Mesenchymal stem cell (in vitro differentiated cells and primary cell): ENCODE measurements around the gene LCE6A.

ENCODE experiments used
- DNase-seq: peaks from one replicate; pipeline ENCODE4 v3.0.0-alpha.2; 2013
- H2AFZ ChIP-seq: one replicate; pipeline ENCODE4 v1.6.1; 2013; ENCODE audit warnings: low read depth, mild to moderate bottlenecking, control low read depth, inconsistent platforms, low read length, moderate library complexity
- H2AK5ac ChIP-seq: 2 replicates; pipeline ENCODE4 v1.6.1; 2013; ENCODE audit warnings: low read length, moderate library complexity, mild to moderate bottlenecking, inconsistent platforms; ENCODE audit not compliant: severe bottlenecking
- H2BK120ac ChIP-seq: one replicate; pipeline ENCODE4 v1.6.1; 2013; ENCODE audit warnings: low read depth, mild to moderate bottlenecking, inconsistent platforms, low read length, moderate library complexity
- H2BK12ac ChIP-seq, 2 experiments: one replicate each; pipeline ENCODE4 v1.6.1; 2013; ENCODE audit warnings: inconsistent platforms in 2 of 2, low read length in 2 of 2, mild to moderate bottlenecking in 2 of 2, moderate library complexity in 2 of 2, control low read depth in 1 of 2
- H2BK15ac ChIP-seq: one replicate; pipeline ENCODE4 v1.6.1; 2013; ENCODE audit warnings: mild to moderate bottlenecking, low read depth, inconsistent platforms; ENCODE audit not compliant: poor library complexity, severe bottlenecking
- H2BK5ac ChIP-seq: 2 replicates; pipeline ENCODE4 v1.6.1; 2013; ENCODE audit warnings: low read depth, mild to moderate bottlenecking, low read length, control low read depth, inconsistent platforms; ENCODE audit not compliant: poor library complexity, severe bottlenecking
- H3K14ac ChIP-seq, 2 experiments: one replicate each; pipeline ENCODE4 v1.6.1; 2013; ENCODE audit warnings: inconsistent platforms in 2 of 2, low read length in 2 of 2, control low read depth in 1 of 2, mild to moderate bottlenecking in 1 of 2, moderate library complexity in 1 of 2
- H3K18ac ChIP-seq, 2 experiments: one replicate each; pipeline ENCODE4 v1.6.1; 2013; ENCODE audit warnings: inconsistent platforms in 2 of 2, low read length in 2 of 2, control low read depth in 1 of 2, low read depth in 1 of 2, mild to moderate bottlenecking in 1 of 2
- H3K23ac ChIP-seq, 2 experiments: one replicate each; pipeline ENCODE4 v1.6.1; 2013; ENCODE audit warnings: inconsistent platforms in 2 of 2, low read length in 2 of 2, mild to moderate bottlenecking in 2 of 2, moderate library complexity in 2 of 2, control low read depth in 1 of 2
- H3K27ac ChIP-seq: 2 replicates; pipeline ENCODE4 v1.5.1; 2013; ENCODE audit warnings: mild to moderate bottlenecking, moderate library complexity, low read length, control low read depth, inconsistent platforms; ENCODE audit not compliant: poor library complexity, severe bottlenecking
- H3K27me3 ChIP-seq, 2 experiments: 2 replicates each; pipeline versions ENCODE4 v1.6.1 to v1.7.0; 2013; ENCODE audit warnings: low read length in 2 of 2, mild to moderate bottlenecking in 2 of 2, moderate library complexity in 2 of 2, control low read depth in 1 of 2, inconsistent platforms in 1 of 2; ENCODE audit not compliant: control insufficient read depth in 1 of 2, insufficient read depth in 1 of 2
- H3K36me3 ChIP-seq, 2 experiments: 2 replicates each; pipeline versions ENCODE4 v1.6.1 to v1.7.0; 2013; ENCODE audit warnings: low read length in 2 of 2, control low read depth in 1 of 2, inconsistent platforms in 1 of 2, low read depth in 1 of 2, mild to moderate bottlenecking in 1 of 2; ENCODE audit not compliant: insufficient read depth in 2 of 2, control insufficient read depth in 1 of 2
- H3K4ac ChIP-seq, 2 experiments: one replicate each; pipeline ENCODE4 v1.6.1; 2013; ENCODE audit warnings: inconsistent platforms in 2 of 2, low read length in 2 of 2, mild to moderate bottlenecking in 2 of 2, moderate library complexity in 2 of 2, control low read depth in 1 of 2, low read depth in 1 of 2
- H3K4me1 ChIP-seq: 2 replicates; pipeline ENCODE4 v1.6.1; 2013; ENCODE audit warnings: low read depth, low read length, control low read depth; ENCODE audit not compliant: control insufficient read depth, insufficient read depth
- H3K4me2 ChIP-seq: 2 replicates; pipeline ENCODE4 v1.6.1; 2013; ENCODE audit warnings: low read length, mild to moderate bottlenecking, inconsistent platforms; ENCODE audit not compliant: poor library complexity, severe bottlenecking
- H3K4me3 ChIP-seq, 2 experiments: 2 replicates each; pipeline versions ENCODE4 v1.5.1 to v1.7.0; 2013; ENCODE audit warnings: low read length in 2 of 2, mild to moderate bottlenecking in 2 of 2, control low read depth in 1 of 2, low read depth in 1 of 2; ENCODE audit not compliant: insufficient read depth in 1 of 2
- H3K79me1 ChIP-seq: replicated peaks from 2 replicates; pipeline ENCODE4 v1.6.1; 2013; ENCODE audit warnings: mild to moderate bottlenecking, control low read depth, low read length, inconsistent platforms; ENCODE audit not compliant: poor library complexity, severe bottlenecking
- H3K9ac ChIP-seq: 2 replicates; pipeline ENCODE4 v1.7.0; 2013; ENCODE audit warnings: mild to moderate bottlenecking, low read length, moderate library complexity
- H3K9me3 ChIP-seq: 2 replicates; pipeline ENCODE4 v1.7.0; 2013; ENCODE audit warnings: mild to moderate bottlenecking, low read length; ENCODE audit not compliant: control insufficient read depth
- H4K8ac ChIP-seq: one replicate; pipeline ENCODE4 v1.6.1; 2013; ENCODE audit warnings: inconsistent platforms, mild to moderate bottlenecking, low read length, moderate library complexity
- H4K91ac ChIP-seq: one replicate; pipeline ENCODE4 v1.6.1; 2013; ENCODE audit warnings: mild to moderate bottlenecking, low read length, inconsistent platforms
- WGBS: methylation state at CpG from one replicate; pipeline ENCODE4 v1.1.7; 2013; ENCODE audit warnings: mixed read lengths; 5-methylcytosine and 5-hydroxymethylcytosine counted together

LCE6A gene

DNA sequence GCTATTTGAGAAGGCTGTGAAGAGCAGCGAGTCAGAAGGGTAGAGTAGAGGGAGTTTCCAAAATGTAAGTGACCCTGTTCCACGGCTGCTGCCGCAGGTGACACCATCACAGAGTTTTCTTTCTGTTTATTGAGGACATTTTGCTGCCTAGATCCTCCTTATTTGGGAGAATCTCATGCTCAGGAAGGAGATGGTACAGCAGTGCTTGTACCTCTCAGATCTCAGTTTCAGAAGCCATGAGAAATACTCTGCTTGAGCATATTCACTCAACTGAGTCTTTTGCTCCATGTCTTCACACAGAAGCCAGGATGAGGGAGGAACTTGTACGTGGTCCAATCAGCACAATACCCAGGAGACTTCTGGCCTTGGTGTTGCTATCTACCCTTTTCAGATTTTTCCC is 18.7 kb downstream of the LCE6A start:
- H4K8ac ChIP-seq, result no peak overlapping the region
- no peak overlapping the region for H2BK5ac ChIP-seq
- no peak overlapping the region for H2BK15ac ChIP-seq
- H2AK5ac ChIP-seq, result no peak overlapping the region
- no peak overlapping the region for H3K18ac ChIP-seq
- no peaks in the 10 kb centered on the region for H3K9me3 ChIP-seq
- no peak overlapping the region for H3K23ac ChIP-seq
- no peaks in the 10 kb centered on the region for H3K4me1 ChIP-seq
- H3K9ac ChIP-seq, result no peak overlapping the region
- H3K4me3 ChIP-seq, result no peak overlapping the region
- no peak overlapping the region for H3K14ac ChIP-seq
- H2BK12ac ChIP-seq, result no peak overlapping the region
- no peak overlapping the region for H2BK120ac ChIP-seq
- WGBS, result 48% methylated on average over 4 of the region's 4 CpGs
- H3K27me3 ChIP-seq, result peaks cover 0 to 5% of the 10 kb centered on the region in 2 experiments
- H3K79me1 ChIP-seq, result no peaks in the 10 kb centered on the region
- H2AFZ ChIP-seq, result no peak overlapping the region
- H3K4me2 ChIP-seq, result no peak overlapping the region
- no peak for DNase-seq
- no peaks in the 10 kb centered on the region for H3K36me3 ChIP-seq
- H3K27ac ChIP-seq, result no peak overlapping the region
- H4K91ac ChIP-seq, result no peak overlapping the region
- no peak overlapping the region for H3K4ac ChIP-seq

DNA sequence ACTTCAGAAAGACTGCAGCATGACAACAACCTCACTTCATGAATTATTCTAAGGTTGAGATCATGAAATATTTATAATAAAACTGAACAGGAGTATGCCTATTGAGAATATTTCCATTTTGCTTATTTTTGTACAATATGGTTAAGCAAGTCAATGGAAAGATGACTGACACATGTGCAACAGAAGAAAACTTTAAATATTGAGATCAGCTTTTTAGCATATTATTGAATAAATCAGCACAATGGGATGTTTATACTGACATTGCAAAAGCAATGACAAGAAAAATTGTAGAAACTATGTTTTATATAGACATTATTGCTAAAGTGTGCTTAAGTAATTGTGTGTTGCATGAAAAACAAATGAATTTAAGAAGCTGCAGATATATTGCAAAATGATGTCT is 21.8 kb downstream of the LCE6A start:
- Histone ChIP-seq H4K8ac (no peak overlapping the region), H2BK15ac (no peak overlapping the region), H3K18ac (no peak overlapping the region), H3K9me3 (no peaks in the 10 kb centered on the region), H3K27me3 (peaks cover 0 to 5% of the 10 kb centered on the region in 2 experiments), H3K27ac (no peak overlapping the region), H4K91ac (no peak overlapping the region), H3K36me3 (no peaks in the 10 kb centered on the region), H3K4ac (no peak overlapping the region), H3K4me1 (no peaks in the 10 kb centered on the region), H2AFZ (no peak overlapping the region), H2AK5ac (no peak overlapping the region), H2BK12ac (no peak overlapping the region), H3K4me2 (no peak overlapping the region), H3K14ac (no peak overlapping the region), H3K4me3 (no peak overlapping the region), H2BK5ac (no peak overlapping the region), H3K9ac (no peak overlapping the region), H3K79me1 (no peaks in the 10 kb centered on the region), H3K23ac (no peak overlapping the region), H2BK120ac (no peak overlapping the region)
- no peak for DNase-seq

DNA sequence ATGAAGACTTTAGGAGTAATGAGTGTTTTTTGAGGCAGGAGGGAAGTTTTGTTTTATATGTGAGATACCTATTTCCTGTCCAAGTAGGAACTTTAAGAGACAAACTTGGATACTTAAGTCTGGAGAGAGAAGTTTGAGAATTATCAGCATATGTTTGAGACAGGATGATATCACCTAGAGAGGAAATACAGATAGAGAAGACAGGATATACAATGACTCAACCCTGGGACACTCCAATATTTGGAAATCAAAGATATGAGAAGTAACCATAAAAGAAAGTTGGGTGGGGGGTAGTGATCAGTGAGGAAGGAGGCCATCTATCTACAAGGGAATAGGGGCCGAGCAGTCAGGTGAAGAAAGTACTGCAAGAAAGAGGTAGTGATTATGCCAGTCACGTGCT is 23.7 kb downstream of the LCE6A start:
- H3K18ac ChIP-seq, result no peak overlapping the region
- 43% methylated on average over 2 of the region's 2 CpGs for WGBS
- H2BK5ac ChIP-seq, result no peak overlapping the region
- DNase-seq, result no peak
- no peak overlapping the region for H2BK12ac ChIP-seq
- no peak overlapping the region for H3K9ac ChIP-seq
- H3K23ac ChIP-seq, result no peak overlapping the region
- no peak overlapping the region for H3K14ac ChIP-seq
- H2AK5ac ChIP-seq, result no peak overlapping the region
- no peak overlapping the region for H3K4ac ChIP-seq
- H3K4me1 ChIP-seq, result no peaks in the 10 kb centered on the region
- no peak overlapping the region for H3K27ac ChIP-seq
- H2BK15ac ChIP-seq, result no peak overlapping the region
- no peak overlapping the region for H4K8ac ChIP-seq
- no peaks in the 10 kb centered on the region for H3K9me3 ChIP-seq
- no peak overlapping the region for H2AFZ ChIP-seq
- H4K91ac ChIP-seq, result no peak overlapping the region
- H3K4me2 ChIP-seq, result no peak overlapping the region
- no peaks in the 10 kb centered on the region for H3K36me3 ChIP-seq
- no peak overlapping the region for H2BK120ac ChIP-seq
- H3K79me1 ChIP-seq, result no peaks in the 10 kb centered on the region
- H3K27me3 ChIP-seq, result no peaks in the 10 kb centered on the region
- H3K4me3 ChIP-seq, result no peak overlapping the region

DNA sequence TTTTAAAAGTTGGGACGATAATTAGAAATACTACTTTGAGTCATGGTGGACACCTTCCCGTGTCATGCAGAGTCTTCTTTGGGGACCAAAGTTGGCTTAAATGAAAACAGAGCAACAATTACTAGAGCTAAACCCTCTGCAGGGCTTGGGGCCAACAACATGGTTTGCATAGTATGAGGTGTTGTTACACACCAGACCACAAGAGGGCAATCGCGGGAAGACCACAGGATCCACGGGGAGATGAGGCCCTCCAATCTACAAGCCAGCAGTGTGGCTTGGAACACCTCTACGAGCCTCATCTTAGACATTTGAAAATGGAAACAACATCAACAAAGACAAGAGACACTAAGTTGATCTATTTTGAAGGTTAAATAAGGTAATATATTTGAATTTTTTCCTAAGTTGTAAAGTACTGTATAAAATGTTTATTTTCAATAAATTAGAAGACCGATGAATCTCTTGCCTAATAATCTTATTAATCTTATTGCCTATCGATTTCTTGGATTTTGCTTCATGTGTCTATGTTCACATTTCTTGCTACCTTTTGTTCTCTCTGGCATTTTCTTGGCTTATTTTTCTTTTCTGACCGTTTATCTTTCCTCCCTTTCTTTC is 27.3 kb downstream of the LCE6A start:
- no peak overlapping the region for H2AFZ ChIP-seq
- H4K91ac ChIP-seq, result no peak overlapping the region
- peak; percentile 26 for DNase-seq
- H3K79me1 ChIP-seq, result no peaks in the 10 kb centered on the region
- H4K8ac ChIP-seq, result no peak overlapping the region
- no peaks in the 10 kb centered on the region for H3K9me3 ChIP-seq
- no peak overlapping the region for H2BK12ac ChIP-seq
- H3K9ac ChIP-seq, result peak overlapping the region; percentile 33
- H3K4me3 ChIP-seq, result no peak overlapping the region
- H3K4ac ChIP-seq, result no peak overlapping the region
- H2BK5ac ChIP-seq, result no peak overlapping the region
- no peak overlapping the region for H2BK15ac ChIP-seq
- H3K27me3 ChIP-seq, result no peaks in the 10 kb centered on the region
- no peak overlapping the region for H3K4me2 ChIP-seq
- 34% methylated on average over 8 of the region's 9 CpGs for WGBS
- H3K4me1 ChIP-seq, result no peaks in the 10 kb centered on the region
- no peak overlapping the region for H3K18ac ChIP-seq
- no peak overlapping the region for H3K23ac ChIP-seq
- H3K14ac ChIP-seq, result no peak overlapping the region
- no peak overlapping the region for H3K27ac ChIP-seq
- H3K36me3 ChIP-seq, result no peaks in the 10 kb centered on the region
- no peak overlapping the region for H2BK120ac ChIP-seq
- no peak overlapping the region for H2AK5ac ChIP-seq
